Ureter (tissue), 1 donor: ENCODE data around the gene EZH2. TPM values are rescaled to one million over a fixed set of nuclear protein-coding genes. Genes with fewer than 3 reads are reported as not detected.

Experiments used
- DNase-seq: peaks from one replicate; pipeline ENCODE4 v3.0.0-alpha.2; 2020; ENCODE audit warnings: low spot score
- total RNA-seq: library from RNA; stranded (reverse); gene quantifications from one replicate; pipeline ENCODE4 v1.2.4, GENCODE V29; 2023
- donor health status: DM: yes; HTN: yes; CAD: no.

EZH2 gene
- total RNA-seq, 1 donor from 2014 or later, result 3.6 TPM

GRCh38 chr7:148856891-148857290, 27.2 kb downstream of the EZH2 start:
- DNase-seq, result no peak

DNA sequence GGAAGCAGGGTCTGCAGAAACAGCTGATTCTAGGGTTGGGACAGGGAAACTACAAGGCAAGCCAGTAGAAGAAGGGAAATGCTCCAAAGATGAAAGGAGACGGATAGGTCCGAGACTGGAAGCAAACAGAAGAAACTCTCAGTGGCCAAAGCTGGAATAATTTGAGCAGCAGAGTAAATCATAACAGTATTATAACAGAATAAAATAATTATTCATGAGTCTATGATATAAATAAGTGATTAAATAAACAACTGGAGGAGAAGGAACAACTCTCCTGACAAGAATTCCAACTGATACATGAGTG, 27.6 kb downstream of the EZH2 start:
- no peak for DNase-seq

GRCh38 chr7:148854983-148855382, 29.1 kb downstream of the EZH2 start:
- DNase-seq, result no peak

DNA sequence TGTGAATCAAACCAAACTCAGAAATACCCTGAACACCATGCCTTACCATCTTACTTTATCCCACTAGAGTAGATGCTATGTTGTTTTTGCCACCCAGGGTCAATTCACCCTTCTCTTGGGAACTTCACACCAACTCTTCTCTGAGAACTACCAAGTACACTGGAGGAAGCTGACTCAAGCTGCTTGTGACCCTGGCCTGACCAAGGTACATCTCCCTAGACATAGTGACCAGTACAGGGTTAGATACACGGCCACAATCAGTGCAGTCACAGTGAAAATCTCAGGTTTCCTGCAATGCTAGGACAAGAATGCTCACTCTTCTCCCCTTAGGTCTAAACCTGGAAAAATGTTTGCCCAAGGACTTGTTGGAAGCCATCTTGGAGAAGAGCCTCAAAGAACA, 31.8 kb downstream of the EZH2 start:
- DNase-seq, result no peak

GRCh38 chr7:148850564-148850963, 33.5 kb downstream of the EZH2 start:
- no peak for DNase-seq

DNA sequence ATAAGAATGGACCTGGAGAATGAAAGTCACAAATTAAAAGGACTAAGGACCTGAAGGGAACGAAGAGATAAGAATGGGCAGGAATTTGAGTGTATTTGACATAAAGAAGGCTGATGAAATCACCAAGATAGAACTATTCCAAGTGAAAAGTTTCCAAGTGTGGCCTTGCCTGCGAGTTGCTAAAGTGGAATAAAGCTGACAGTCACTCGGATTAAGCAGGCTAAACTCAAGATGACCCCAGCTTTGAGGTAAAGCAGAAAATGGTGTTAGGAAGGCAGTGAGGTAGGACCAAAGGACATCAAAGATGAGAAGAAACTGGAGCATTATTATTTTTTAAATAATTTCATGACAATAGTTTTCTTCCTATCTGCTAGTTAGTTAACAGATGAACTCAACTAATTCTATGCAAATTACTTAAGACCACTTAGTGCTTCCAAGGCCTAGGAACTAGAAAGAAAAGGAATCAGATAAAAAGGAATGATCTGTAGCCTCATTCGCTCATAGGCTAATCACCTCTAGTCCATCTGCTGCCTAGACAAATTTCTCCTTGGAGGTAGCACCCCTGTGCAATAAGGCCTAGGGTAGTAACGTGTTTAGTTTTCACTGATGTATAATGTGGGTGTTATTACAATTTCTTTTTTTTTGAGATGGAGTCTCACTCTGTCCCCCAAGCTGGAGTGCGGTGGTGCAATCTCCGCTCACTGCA, 34.5 kb downstream of the EZH2 start:
- DNase-seq, result no peak

- no peak for DNase-seq
These were observed 36.0 kb downstream of the EZH2 start for GRCh38 chr7:148847815-148848734.

DNA sequence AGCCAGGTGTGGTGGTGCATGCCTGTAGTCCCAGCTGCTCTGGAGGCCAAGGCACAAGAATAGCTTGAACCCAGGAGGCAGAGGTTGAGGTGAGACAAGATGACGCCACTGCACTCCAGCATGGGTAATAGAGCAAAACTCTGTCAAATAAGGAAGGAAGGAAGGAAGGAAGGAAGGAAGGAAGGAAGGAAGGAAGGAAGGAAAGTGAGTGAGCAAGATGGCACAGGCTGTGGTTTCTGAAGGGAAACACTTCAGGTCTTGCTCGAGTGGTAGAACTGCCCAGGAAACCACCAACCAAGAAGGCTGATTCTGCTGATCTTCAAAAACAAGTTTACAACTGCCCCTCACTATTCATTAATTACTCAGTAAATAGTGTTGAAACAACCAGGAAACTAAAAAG, 45.2 kb downstream of the EZH2 start:
- DNase-seq, result no peak

DNA sequence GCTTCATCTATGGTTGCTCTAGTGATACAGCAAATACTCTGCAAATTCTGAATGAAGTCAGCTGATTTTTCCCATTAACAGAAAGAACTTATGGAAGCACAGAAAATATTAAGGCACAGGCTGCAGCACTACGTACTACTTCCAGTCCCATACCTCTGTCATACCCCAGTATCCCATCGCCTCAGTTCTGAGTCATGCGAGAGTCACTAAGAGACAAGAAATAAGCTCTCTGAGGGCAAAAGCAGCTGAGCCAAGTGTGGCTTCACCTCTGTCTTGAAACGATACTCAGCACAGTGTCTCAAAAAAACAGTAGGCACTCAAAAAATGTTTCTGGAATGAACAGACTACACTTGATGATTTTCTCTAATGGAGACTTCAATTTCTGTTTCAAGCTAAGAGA, 48.2 kb downstream of the EZH2 start:
- no peak for DNase-seq

GRCh38 chr7:148834605-148835004, 49.5 kb downstream of the EZH2 start:
- DNase-seq, result no peak

- DNase-seq, result no peak
These were observed 52.3 kb downstream of the EZH2 start for GRCh38 chr7:148831782-148832181.

- no peak for DNase-seq
These were observed 53.0 kb downstream of the EZH2 start for GRCh38 chr7:148830897-148831692.

GRCh38 chr7:148828965-148829364, 55.1 kb downstream of the EZH2 start:
- DNase-seq, result no peak

DNA sequence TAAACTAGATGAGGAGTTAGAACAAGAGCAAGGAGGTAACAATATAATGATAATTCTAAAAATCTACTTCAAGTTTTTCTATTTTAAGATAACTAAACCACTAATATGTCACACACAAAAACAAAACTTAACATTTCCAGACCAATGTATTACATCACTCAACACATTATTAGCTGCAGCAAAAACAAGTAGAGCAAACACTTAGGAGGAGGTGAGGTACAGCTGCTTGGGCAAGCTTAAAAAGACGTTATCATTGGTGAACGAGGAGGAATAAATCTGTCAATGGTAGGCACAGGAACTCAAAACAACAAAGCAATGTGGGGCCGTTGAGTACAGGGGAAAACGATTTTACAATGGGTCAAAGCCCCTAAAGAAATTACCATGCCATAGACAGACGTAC, 58.8 kb downstream of the EZH2 start:
- DNase-seq, result no peak

DNA sequence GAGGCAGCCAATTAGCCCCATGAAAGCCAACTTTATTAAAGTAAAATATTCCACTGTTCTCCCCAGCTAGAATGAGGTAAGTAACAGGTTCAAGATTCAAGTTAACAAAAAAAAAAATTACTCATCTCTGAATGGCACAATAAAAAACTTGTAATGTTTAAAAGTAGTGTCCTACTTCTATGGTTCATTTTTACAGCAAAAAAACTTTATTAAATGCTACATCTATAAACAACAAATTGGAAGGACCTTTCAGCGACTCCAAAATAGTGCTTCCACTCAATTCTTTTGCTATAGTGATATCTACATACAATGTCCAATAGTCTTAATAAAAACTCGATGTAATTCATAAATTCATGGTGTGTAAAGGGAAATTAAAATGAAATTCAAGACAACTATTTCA, 59.2 kb downstream of the EZH2 start:
- DNase-seq, result no peak

DNA sequence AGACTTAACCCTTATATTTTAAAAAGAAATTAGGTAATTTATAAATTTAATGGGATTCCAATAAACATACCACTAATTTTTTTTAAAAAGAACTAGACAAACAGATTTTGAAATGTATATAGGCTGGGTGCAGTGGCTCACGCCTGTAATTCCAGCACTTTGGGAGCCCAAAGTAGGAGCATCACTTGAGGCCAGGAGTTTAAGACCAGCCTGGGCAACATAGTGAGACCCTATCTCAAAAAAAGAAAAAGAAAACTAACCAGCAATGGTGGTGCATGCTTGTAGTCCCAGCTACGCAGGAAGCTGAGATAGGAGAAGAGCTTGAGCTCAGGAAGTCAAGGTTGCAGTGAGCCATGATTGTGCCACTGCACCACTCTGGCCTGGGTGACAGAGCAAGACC, 62.7 kb downstream of the EZH2 start:
- no peak for DNase-seq

- no peak for DNase-seq
These were observed 64.3 kb downstream of the EZH2 start for GRCh38 chr7:148819697-148820360.

DNA sequence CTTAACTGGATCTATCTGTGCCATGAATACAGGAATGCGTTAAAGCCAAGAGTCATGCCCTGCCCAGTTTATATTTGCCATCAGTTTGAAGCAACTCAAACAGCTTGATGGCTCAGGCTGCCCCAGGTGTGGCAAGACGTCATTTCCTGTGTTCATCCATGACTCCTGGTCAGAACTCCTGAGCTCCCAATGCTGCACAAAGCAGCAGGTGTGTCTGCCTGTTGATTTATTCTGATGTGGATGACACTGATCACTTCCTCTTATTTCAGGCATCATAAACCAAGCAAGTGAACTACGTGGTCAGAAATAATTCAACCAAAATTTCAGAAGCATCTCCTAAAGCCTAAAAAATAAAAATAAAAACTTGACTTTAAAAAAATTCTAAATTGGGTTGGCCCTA, 68.5 kb downstream of the EZH2 start:
- DNase-seq, result no peak

DNA sequence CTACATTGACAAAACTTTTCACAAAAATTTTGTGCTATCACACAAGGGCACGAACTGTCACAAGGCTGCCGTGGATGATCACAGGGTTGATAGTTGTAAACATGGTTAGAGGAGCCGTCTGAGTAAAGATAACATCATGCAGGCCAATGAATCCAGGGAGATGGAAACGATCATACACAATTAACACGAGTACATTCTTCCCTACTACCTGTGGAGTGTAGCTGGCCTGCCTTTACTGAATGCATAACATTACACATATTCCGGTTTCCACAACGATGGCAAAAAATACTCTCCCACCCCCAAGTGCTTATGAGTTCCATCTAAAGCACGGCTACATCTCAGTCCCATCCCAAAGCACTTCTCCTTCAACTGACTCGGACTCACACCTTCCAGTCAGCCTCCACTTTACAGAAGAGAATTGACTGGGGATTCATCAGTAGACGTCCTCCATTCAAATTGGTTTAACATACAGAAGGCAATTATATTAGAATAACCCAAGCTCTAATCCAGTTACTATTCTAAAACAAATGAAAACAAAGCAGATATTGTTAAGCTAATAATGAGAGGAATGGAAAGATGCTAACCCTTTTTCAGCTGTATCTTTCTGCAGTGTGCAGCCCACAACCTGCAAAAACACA, 69.0 kb downstream of the EZH2 start:
- DNase-seq, result no peak

GRCh38 chr7:148813890-148814289, 70.2 kb downstream of the EZH2 start:
- no peak for DNase-seq

GRCh38 chr7:148811892-148812291, 72.2 kb downstream of the EZH2 start:
- no peak for DNase-seq

DNA sequence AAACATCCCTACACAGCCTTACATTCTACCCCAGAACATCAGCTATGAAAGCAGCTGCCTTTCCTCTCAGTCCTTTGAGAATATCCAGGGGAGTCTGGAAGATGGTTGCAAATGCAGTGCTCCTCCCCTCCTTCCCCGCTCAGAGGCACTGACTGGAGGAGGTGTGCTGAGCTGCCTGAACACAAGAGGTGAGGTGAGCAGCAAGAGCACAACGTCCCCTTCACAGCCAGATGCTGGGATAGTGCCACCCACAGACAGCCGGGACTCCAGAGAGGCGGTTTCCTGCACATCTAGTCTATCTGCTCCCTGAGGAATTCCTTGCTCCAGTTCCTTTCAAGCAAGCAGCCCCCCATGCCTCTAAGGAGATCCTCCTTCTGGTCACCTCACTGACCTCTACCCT, 74.2 kb downstream of the EZH2 start:
- DNase-seq, result no peak
